C4-2B (cell line): ENCODE results near the gene FOCAD.

Experiments used
- H3K27ac ChIP-seq: fragments of 450-650 bp; 2 replicates; pipeline ENCODE4 v1.5.1; 2017
- CTCF ChIP-seq: fragments of 450-650 bp; conservative IDR thresholded peaks from 2 replicates; pipeline ENCODE4 v1.5.1; 2017; ENCODE audit warnings: mild to moderate bottlenecking
- ZFX ChIP-seq: fragments of 450-650 bp; IDR thresholded peaks from 2 replicates; pipeline ENCODE4 v1.6.1; 2017

FOCAD gene

GRCh38 chr9:20783057-20784038 lies 99.3 kb downstream of the FOCAD start:
- TF ChIP-seq CTCF (no peak), ZFX (no peak)
- no peak overlapping the region for H3K27ac ChIP-seq

GRCh38 chr9:20784196-20784595 lies 100.1 kb downstream of the FOCAD start:
- H3K27ac ChIP-seq = no peak overlapping the region
- TF ChIP-seq ZFX = no peak
- no peak for TF ChIP-seq CTCF

GRCh38 chr9:20786807-20787206 lies 102.7 kb downstream of the FOCAD start:
- no peak overlapping the region for H3K27ac ChIP-seq
- TF ChIP-seq ZFX (no peak), CTCF (no peak)

GRCh38 chr9:20788526-20789451 lies 104.7 kb downstream of the FOCAD start:
- H3K27ac ChIP-seq = no peak overlapping the region
- TF ChIP-seq CTCF (no peak), ZFX (no peak)

GRCh38 chr9:20790721-20791120 lies 106.7 kb downstream of the FOCAD start:
- no peak for TF ChIP-seq CTCF
- TF ChIP-seq ZFX = no peak

GRCh38 chr9:20791682-20792081 lies 107.6 kb downstream of the FOCAD start:
- no peak for TF ChIP-seq CTCF
- TF ChIP-seq ZFX = no peak
- H3K27ac ChIP-seq = no peak overlapping the region

More at GRCh38 chr9:20790721-20791120, 106.7 kb downstream of the FOCAD start:
- no peak overlapping the region; the same call in 1 of the 2 replicates for H3K27ac ChIP-seq
